ENCODE data around the gene KCNIP4.

KCNIP4 gene

DNA sequence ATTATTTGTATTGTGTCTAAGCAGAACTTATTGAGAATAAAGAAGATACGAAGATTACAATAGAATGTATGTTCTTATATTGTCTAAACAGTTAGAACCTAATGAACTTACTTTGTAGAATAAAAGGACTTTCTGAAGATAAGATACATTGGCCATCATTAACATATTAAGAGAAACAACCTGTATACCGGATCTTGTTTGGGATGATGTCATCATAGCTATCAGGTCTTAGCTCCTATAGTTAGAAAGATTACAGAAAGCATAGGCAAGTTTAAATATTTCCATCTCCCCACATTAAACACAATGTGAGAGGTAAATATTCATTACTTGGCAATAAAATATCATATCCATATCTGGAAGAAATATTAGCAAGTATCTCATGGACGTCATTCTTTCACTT, 966.0 kb downstream of the KCNIP4 start:
- H3K4me3 ChIP-seq (ENCODE audit: low read length): no peak overlapping the region
- no peaks in the 10 kb centered on the region for H3K27me3 ChIP-seq (ENCODE audit: control insufficient read depth, insufficient read depth, low read length)
- no peak overlapping the region for H3K27ac ChIP-seq (ENCODE audit: low read length)
- WGBS (ENCODE audit: insufficient coverage, insufficient read length): no CpG with 5 or more reads among the region's 3 CpGs
- no peaks in the 10 kb centered on the region for H3K9me3 ChIP-seq (ENCODE audit: control insufficient read depth, insufficient read depth, low read length)
- no peak for DNase-seq (ENCODE audit: low read depth, low spot score)
- peaks cover 4% of the 10 kb centered on the region; the same call in 1 of the 2 replicates for H3K4me1 ChIP-seq (ENCODE audit: control insufficient read depth, insufficient read depth, low read length)
- H3K36me3 ChIP-seq (ENCODE audit: control insufficient read depth, insufficient read depth, low read length): no peaks in the 10 kb centered on the region

DNA sequence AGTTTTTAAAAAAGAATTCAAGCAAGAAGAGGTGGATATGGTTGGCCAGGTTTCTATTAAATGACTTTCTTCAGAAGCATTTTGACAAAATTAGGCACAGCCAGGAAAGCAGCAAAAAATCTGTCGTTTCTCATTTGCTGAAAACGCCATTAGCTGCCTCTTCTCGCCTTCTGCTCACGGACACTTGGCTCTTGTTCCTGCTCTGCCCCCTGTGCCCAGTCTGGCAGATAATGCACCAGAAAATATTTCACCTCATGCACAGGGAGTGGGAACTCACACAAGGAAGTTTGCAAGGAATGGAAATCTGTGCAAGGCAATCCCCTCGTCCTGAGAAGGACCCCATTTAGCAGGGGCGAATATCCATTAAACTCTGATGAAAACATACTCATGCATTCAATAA, 988.3 kb downstream of the KCNIP4 start:
- no CpG with 5 or more reads among the region's 6 CpGs for WGBS (ENCODE audit: insufficient coverage, insufficient read length)
- Histone ChIP-seq H3K27ac (ENCODE audit: low read length) (no peak overlapping the region), H3K36me3 (ENCODE audit: control insufficient read depth, insufficient read depth, low read length) (no peaks in the 10 kb centered on the region), H3K4me1 (ENCODE audit: control insufficient read depth, insufficient read depth, low read length) (no peaks in the 10 kb centered on the region), H3K9me3 (ENCODE audit: control insufficient read depth, insufficient read depth, low read length) (no peaks in the 10 kb centered on the region), H3K4me3 (ENCODE audit: low read length) (no peak overlapping the region), H3K27me3 (ENCODE audit: control insufficient read depth, insufficient read depth, low read length) (no peaks in the 10 kb centered on the region)
- no peak for DNase-seq (ENCODE audit: low read depth, low spot score)

DNA sequence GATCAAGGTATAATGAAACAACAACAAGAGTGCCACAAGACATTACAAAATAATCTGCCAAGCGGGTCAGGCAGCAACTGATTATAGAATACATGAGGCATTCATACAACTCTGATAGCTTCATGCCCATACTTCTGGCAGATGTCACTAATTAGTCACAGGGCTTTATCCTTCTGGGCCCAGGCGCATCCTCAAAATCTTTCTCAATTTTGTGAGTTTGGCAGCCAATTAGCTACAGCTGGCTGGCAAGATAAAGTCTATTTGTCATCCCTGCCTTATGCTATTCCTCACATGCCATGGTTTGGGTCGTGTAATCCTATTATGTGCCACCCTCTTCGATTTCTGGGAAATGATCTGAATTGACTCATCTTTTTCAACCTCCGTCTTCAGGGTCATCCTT, 994.0 kb downstream of the KCNIP4 start:
- Histone ChIP-seq H3K27me3 (ENCODE audit: control insufficient read depth, insufficient read depth, low read length) (no peaks in the 10 kb centered on the region), H3K36me3 (ENCODE audit: control insufficient read depth, insufficient read depth, low read length) (no peaks in the 10 kb centered on the region), H3K4me1 (ENCODE audit: control insufficient read depth, insufficient read depth, low read length) (no peaks in the 10 kb centered on the region), H3K27ac (ENCODE audit: low read length) (no peak overlapping the region), H3K4me3 (ENCODE audit: low read length) (no peak overlapping the region), H3K9me3 (ENCODE audit: control insufficient read depth, insufficient read depth, low read length) (no peaks in the 10 kb centered on the region)
- no CpG with 5 or more reads among the region's 5 CpGs for WGBS (ENCODE audit: insufficient coverage, insufficient read length)
- DNase-seq (ENCODE audit: low read depth, low spot score): no peak

DNA sequence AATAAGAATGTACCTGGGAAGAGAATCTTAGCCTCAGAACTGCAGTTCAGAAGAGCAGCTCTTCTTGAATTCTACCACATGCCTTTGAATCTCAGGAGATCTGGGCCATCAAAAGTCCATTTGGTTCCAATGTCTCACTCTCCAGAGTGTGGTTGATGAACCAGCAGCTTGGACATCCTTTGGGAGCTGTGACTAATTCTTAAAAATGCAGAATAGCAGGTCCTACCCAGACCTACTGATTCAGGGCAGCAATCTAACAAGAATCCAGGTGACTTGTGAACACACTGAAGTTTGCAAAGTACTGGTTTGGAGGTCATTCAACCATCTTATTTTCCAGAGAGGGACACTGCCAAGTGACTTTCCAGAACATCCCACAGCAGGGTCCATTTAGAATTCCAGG, 1003.6 kb downstream of the KCNIP4 start:
- Histone ChIP-seq H3K27ac (ENCODE audit: low read length) (no peak overlapping the region), H3K36me3 (ENCODE audit: control insufficient read depth, insufficient read depth, low read length) (no peaks in the 10 kb centered on the region), H3K27me3 (ENCODE audit: control insufficient read depth, insufficient read depth, low read length) (no peaks in the 10 kb centered on the region), H3K4me3 (ENCODE audit: low read length) (no peak overlapping the region), H3K9me3 (ENCODE audit: control insufficient read depth, insufficient read depth, low read length) (no peaks in the 10 kb centered on the region), H3K4me1 (ENCODE audit: control insufficient read depth, insufficient read depth, low read length) (no peaks in the 10 kb centered on the region)
- DNase-seq (ENCODE audit: low read depth, low spot score): no peak

DNA sequence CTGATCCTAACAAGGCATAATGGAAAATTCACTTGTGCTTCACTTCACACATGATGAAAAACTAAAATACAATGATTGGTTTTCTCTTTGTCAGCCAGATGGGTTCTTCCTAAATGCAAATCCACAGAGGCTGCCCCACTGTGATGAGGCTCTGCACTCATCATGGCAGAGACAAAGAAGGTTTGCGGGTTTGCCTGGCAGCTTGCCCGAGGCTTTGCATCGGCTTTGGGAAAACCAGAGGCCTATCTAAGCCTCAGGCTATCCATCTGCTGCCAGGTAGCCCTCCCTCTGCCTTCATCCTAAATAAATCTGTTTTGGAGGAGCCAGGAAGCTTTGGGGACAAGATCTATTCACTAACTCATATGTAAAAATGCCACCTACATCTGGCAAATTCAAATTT, 1004.1 kb downstream of the KCNIP4 start:
- Histone ChIP-seq H3K4me3 (ENCODE audit: low read length) (no peak overlapping the region), H3K27me3 (ENCODE audit: control insufficient read depth, insufficient read depth, low read length) (no peaks in the 10 kb centered on the region), H3K27ac (ENCODE audit: low read length) (no peak overlapping the region), H3K36me3 (ENCODE audit: control insufficient read depth, insufficient read depth, low read length) (no peaks in the 10 kb centered on the region), H3K9me3 (ENCODE audit: control insufficient read depth, insufficient read depth, low read length) (no peaks in the 10 kb centered on the region), H3K4me1 (ENCODE audit: control insufficient read depth, insufficient read depth, low read length) (no peaks in the 10 kb centered on the region)
- no peak for DNase-seq (ENCODE audit: low read depth, low spot score)
- WGBS (ENCODE audit: insufficient coverage, insufficient read length): no CpG with 5 or more reads among the region's 3 CpGs

DNA sequence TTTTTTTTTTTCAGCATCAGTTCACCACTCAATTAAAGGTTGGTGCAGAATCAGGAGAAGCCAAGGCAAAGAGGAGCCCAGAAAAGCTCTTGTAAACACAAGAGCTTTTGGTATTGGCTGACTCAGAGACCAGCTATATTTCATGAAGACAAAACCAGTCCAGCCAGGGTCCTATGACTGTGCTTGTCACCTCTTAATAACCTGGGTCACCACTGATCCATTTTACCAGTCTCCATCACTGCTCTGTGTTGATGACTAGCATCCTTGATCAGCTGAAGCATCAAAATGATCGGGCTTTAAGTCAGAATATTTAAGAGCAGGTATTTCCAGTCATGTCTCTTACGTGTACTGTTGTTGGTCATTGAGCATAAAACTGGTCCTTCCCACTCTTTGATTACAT, 1010.4 kb downstream of the KCNIP4 start:
- H3K9me3 ChIP-seq (ENCODE audit: control insufficient read depth, insufficient read depth, low read length): no peaks in the 10 kb centered on the region
- no peak for DNase-seq (ENCODE audit: low read depth, low spot score)
- H3K4me1 ChIP-seq (ENCODE audit: control insufficient read depth, insufficient read depth, low read length): no peaks in the 10 kb centered on the region
- no peak overlapping the region for H3K27ac ChIP-seq (ENCODE audit: low read length)
- WGBS (ENCODE audit: insufficient coverage, insufficient read length): no CpG with 5 or more reads among the region's 2 CpGs
- H3K36me3 ChIP-seq (ENCODE audit: control insufficient read depth, insufficient read depth, low read length): no peaks in the 10 kb centered on the region
- H3K27me3 ChIP-seq (ENCODE audit: control insufficient read depth, insufficient read depth, low read length): no peaks in the 10 kb centered on the region
- no peak overlapping the region for H3K4me3 ChIP-seq (ENCODE audit: low read length)

DNA sequence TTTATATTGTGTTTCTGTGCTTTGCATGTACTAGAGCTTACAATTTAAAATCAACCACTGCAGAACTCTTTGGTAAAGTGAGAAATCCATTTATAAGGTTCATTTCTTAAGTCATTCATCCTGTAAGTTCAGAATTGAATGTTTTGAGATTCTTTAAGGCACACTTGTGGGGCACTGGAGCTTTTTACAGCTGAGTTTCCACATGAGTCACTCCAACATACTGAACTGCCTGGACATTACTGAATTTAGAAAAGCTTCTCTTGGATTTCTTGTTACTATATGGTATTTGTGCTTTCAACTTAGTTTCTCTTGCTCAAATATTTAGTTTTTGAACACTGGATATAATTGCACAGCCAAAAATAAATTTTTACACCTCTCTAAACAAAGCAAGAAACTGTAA, 1022.0 kb downstream of the KCNIP4 start:
- Histone ChIP-seq H3K27me3 (ENCODE audit: control insufficient read depth, insufficient read depth, low read length) (no peaks in the 10 kb centered on the region), H3K9me3 (ENCODE audit: control insufficient read depth, insufficient read depth, low read length) (no peaks in the 10 kb centered on the region), H3K36me3 (ENCODE audit: control insufficient read depth, insufficient read depth, low read length) (no peaks in the 10 kb centered on the region), H3K4me3 (ENCODE audit: low read length) (no peak overlapping the region), H3K27ac (ENCODE audit: low read length) (no peak overlapping the region), H3K4me1 (ENCODE audit: control insufficient read depth, insufficient read depth, low read length) (no peaks in the 10 kb centered on the region; the same call in 1 of the 2 replicates)
- DNase-seq (ENCODE audit: low read depth, low spot score): no peak

DNA sequence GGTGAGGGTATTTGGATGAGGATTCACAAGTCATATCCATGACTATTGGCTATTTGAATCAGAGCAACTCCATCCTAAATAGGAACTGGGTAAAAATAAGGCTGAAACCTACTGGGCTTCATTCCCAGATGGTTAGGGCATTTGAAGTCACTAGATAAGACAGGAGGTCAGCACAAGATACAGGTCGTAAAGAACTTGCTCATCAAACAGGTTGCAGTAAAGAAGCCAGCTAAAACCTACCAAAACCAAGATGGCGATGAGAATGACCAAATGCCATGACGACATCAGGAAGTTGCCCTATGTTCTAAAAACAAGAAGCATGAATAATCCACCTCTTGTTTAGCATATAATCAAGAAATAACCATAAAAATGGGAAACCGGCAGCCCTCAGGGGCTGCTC, 1023.4 kb downstream of the KCNIP4 start:
- no CpG with 5 or more reads among the region's 4 CpGs for WGBS (ENCODE audit: insufficient coverage, insufficient read length)
- H3K27ac ChIP-seq (ENCODE audit: low read length): no peak overlapping the region
- no peak overlapping the region for H3K4me3 ChIP-seq (ENCODE audit: low read length)
- DNase-seq (ENCODE audit: low read depth, low spot score): no peak
- H3K4me1 ChIP-seq (ENCODE audit: control insufficient read depth, insufficient read depth, low read length): no peaks in the 10 kb centered on the region; the same call in 1 of the 2 replicates
- no peaks in the 10 kb centered on the region for H3K36me3 ChIP-seq (ENCODE audit: control insufficient read depth, insufficient read depth, low read length)
- H3K9me3 ChIP-seq (ENCODE audit: control insufficient read depth, insufficient read depth, low read length): no peaks in the 10 kb centered on the region
- H3K27me3 ChIP-seq (ENCODE audit: control insufficient read depth, insufficient read depth, low read length): no peaks in the 10 kb centered on the region

DNA sequence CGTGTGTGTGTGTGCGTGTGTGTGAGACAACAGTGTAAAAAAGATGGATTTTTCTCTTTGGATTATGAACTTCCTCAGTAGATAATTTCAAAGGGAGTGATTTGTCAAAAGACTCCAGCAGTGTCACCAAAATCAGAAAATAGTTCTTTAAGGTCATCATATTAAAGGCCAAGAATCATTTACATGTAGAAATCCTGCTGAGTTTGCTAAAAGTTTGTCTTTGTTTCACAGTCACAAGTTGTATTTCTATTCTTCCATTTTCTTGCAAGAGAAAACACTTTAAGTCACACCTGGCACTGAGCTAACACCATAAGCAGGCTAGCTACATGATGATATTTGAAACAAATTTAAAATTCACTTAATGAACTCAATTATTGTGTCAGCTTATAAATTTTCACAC, 1025.6 kb downstream of the KCNIP4 start:
- no peaks in the 10 kb centered on the region; the same call in 1 of the 2 replicates for H3K4me1 ChIP-seq (ENCODE audit: control insufficient read depth, insufficient read depth, low read length)
- H3K4me3 ChIP-seq (ENCODE audit: low read length): no peak overlapping the region
- no peaks in the 10 kb centered on the region for H3K27me3 ChIP-seq (ENCODE audit: control insufficient read depth, insufficient read depth, low read length)
- no CpG with 5 or more reads among the region's 2 CpGs for WGBS (ENCODE audit: insufficient coverage, insufficient read length)
- no peaks in the 10 kb centered on the region for H3K36me3 ChIP-seq (ENCODE audit: control insufficient read depth, insufficient read depth, low read length)
- H3K27ac ChIP-seq (ENCODE audit: low read length): no peak overlapping the region
- no peak for DNase-seq (ENCODE audit: low read depth, low spot score)
- H3K9me3 ChIP-seq (ENCODE audit: control insufficient read depth, insufficient read depth, low read length): no peaks in the 10 kb centered on the region

DNA sequence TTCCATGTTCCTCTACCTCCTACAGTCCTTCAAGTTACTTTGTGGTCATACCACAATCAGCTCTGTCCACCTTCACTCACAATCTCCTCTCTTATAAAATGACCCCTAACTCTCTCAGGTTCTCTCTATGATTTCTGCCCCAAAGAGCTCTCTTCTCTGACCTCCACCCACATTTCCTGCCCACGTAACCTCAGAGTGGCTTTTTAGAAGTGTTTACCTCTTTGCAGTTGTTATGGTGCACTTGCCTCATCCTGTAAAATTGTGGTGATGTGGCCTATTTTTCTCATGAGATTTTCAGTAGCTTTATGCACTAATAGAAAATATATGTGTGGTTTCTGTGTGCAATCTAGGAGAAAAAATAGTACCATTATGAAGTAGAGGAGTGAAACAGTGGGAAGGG, 1032.5 kb downstream of the KCNIP4 start:
- no peak overlapping the region for H3K4me3 ChIP-seq (ENCODE audit: low read length)
- no peaks in the 10 kb centered on the region for H3K9me3 ChIP-seq (ENCODE audit: control insufficient read depth, insufficient read depth, low read length)
- H3K36me3 ChIP-seq (ENCODE audit: control insufficient read depth, insufficient read depth, low read length): no peaks in the 10 kb centered on the region
- no peaks in the 10 kb centered on the region for H3K27me3 ChIP-seq (ENCODE audit: control insufficient read depth, insufficient read depth, low read length)
- H3K4me1 ChIP-seq (ENCODE audit: control insufficient read depth, insufficient read depth, low read length): no peaks in the 10 kb centered on the region
- H3K27ac ChIP-seq (ENCODE audit: low read length): no peak overlapping the region
- DNase-seq (ENCODE audit: low read depth, low spot score): no peak
- no CpG with 5 or more reads among the region's 1 CpG for WGBS (ENCODE audit: insufficient coverage, insufficient read length)

DNA sequence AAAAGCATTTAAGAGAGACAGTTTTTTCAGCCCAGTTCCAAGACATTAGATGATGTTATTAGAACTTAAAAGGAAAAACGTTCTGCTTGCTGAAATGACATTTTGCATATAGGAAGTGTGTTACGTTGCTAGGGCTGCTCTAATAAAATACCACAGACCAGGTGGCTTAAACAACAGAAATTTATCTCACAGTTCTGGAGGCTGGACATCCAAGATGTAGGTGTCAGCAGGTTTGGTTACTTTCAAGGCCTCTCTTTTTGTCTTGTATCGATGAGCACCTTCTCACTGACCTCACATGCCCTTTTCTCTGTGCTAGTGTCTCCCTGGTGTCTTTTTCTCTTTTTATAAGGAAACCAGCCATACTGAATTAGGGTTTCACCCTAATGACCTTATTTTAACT, 1043.6 kb downstream of the KCNIP4 start:
- H3K9me3 ChIP-seq (ENCODE audit: control insufficient read depth, insufficient read depth, low read length): no peaks in the 10 kb centered on the region
- no peak overlapping the region for H3K4me3 ChIP-seq (ENCODE audit: low read length)
- WGBS (ENCODE audit: insufficient coverage, insufficient read length): no CpG with 5 or more reads among the region's 3 CpGs
- no peak for DNase-seq (ENCODE audit: low read depth, low spot score)
- no peaks in the 10 kb centered on the region for H3K27me3 ChIP-seq (ENCODE audit: control insufficient read depth, insufficient read depth, low read length)
- H3K4me1 ChIP-seq (ENCODE audit: control insufficient read depth, insufficient read depth, low read length): no peaks in the 10 kb centered on the region
- no peaks in the 10 kb centered on the region for H3K36me3 ChIP-seq (ENCODE audit: control insufficient read depth, insufficient read depth, low read length)
- no peak overlapping the region for H3K27ac ChIP-seq (ENCODE audit: low read length)
